K562 (cell line): ENCODE data around the gene SORCS2. TPM values are rescaled to one million over a fixed set of nuclear protein-coding genes. Genes with fewer than 3 reads are reported as not detected.

Experiments
- COPS2 ChIP-seq: fragments of 450-650 bp; conservative IDR thresholded peaks from 2 replicates; pipeline ENCODE4 v1.6.1; 2016; ENCODE audit warnings: mild to moderate bottlenecking, moderate library complexity
- YY1 ChIP-seq, 3 experiments: IDR thresholded peaks; 2 replicates each; pipeline ENCODE4 v1.6.1; 2011; ENCODE audit warnings: low read length in 2 of 3, mild to moderate bottlenecking in 2 of 3, moderate library complexity in 2 of 3, borderline replicate concordance in 1 of 3, control low read depth in 1 of 3, low read depth in 1 of 3; ENCODE audit not compliant: insufficient read depth in 3 of 3, insufficient replicate concordance in 2 of 3, control insufficient read depth in 1 of 3, insufficient read length in 1 of 3; ENCODE audit errors: extremely low read depth in 1 of 3
- ZFX ChIP-seq: sonication (generic); formaldehyde crosslinking; IDR thresholded peaks from 2 replicates; pipeline ENCODE4 v1.8.0; 2022; ENCODE audit warnings: mild to moderate bottlenecking, missing genetic modification reagents, moderate library complexity
- ZNF23 ChIP-seq: fragments of 250-450 bp; sonication (Bioruptor Pico); IDR thresholded peaks from 2 replicates; pipeline ENCODE4 v1.4.0; 2020; ENCODE audit warnings: mild to moderate bottlenecking
- ZNF354B ChIP-seq: fragments of 250-450 bp; sonication (Bioruptor Pico); IDR thresholded peaks from 2 replicates; pipeline ENCODE4 v1.4.0; 2020
- polyA plus RNA-seq, 8 experiments: library from polyadenylated mRNA; depleted of rRNA in 4 of 8; stranded (reverse) in 5 of 8; unstranded in 3 of 8; fragments of >200 nt; fragmentation: Nextera tagmentation in 2 of 8; fragmentation: Illumina TruSeq in 1 of 8; extraction: Ambion mirVana in 2 of 8; extraction: Trizol in 1 of 8; gene quantifications; 2 replicates each; pipeline versions ENCODE4 v1.2.1 to v1.2.3, GENCODE V29; 2011 to 2014; ENCODE audit warnings: inconsistent platforms in 1 of 8, missing spikeins in 1 of 8
- total RNA-seq, 7 experiments: library from RNA; depleted of rRNA in 6 of 7; stranded (reverse); fragments of >200 nt in 6 of 7; fragmentation: Illumina TruSeq in 2 of 7; extraction: Trizol in 2 of 7; gene quantifications; 2 replicates each; pipeline versions ENCODE4 v1.2.1 to v1.2.3, GENCODE V29; 2011 to 2021; ENCODE audit warnings: low replicate concordance in 1 of 7
- TF ChIP-seq, protein P1 (sequence below): fragments of 200-600 bp; sonication (generic); IDR thresholded peaks from one replicate; pipeline ENCODE4 v1.6.1; 2012; ENCODE audit warnings: mild to moderate bottlenecking, low read depth, low read length, inconsistent platforms
- TF ChIP-seq, protein P2 (sequence below): fragments of 200-400 bp; formaldehyde crosslinking; IDR thresholded peaks from 2 replicates; pipeline ENCODE4 v1.6.1; 2017; ENCODE audit warnings: mild to moderate bottlenecking, low read depth, low read length, moderate library complexity

SORCS2 gene
- total and polyA plus RNA-seq, 9 of the 15 experiments (the other 6 are each of a cell fraction or from before 2014, with no cell fraction given), result not detected

DNA sequence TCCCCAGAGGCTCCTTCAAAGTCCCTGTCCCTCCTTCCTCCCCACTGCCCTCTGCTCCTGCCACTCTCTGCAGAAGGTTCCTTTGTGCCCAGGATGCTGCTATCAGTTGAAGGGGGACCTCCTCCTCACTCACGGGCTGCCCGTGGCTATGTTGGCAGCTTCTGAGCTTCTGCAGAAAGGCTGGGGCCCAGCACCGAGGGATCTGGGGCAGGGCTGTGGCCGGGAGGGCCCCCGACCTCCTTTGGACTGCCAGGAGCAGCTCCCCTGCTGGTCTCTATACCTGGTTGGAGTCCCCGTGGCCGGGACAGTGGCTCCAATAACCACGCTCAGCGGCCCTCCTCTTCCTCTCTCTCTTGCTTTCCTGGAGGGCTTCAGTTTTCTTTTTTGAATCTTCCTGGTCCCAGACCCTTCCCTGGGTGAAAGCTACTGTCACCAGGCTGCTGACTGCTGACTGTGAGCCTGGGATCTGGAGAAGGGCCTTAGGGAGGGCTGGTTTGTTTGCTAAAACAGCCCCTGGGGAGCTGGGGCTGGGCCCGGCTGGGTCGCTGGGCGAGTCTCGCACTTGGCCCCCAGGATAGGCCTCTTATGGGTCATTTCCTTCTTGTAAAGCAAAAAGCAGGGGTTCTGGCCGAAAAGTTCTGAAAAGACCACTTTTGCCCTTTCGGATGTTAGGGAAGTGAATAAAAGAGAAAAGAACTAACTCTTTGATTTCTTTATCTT is 46.9 kb downstream of the SORCS2 start (continued):
- TF ChIP-seq, protein P1, sequence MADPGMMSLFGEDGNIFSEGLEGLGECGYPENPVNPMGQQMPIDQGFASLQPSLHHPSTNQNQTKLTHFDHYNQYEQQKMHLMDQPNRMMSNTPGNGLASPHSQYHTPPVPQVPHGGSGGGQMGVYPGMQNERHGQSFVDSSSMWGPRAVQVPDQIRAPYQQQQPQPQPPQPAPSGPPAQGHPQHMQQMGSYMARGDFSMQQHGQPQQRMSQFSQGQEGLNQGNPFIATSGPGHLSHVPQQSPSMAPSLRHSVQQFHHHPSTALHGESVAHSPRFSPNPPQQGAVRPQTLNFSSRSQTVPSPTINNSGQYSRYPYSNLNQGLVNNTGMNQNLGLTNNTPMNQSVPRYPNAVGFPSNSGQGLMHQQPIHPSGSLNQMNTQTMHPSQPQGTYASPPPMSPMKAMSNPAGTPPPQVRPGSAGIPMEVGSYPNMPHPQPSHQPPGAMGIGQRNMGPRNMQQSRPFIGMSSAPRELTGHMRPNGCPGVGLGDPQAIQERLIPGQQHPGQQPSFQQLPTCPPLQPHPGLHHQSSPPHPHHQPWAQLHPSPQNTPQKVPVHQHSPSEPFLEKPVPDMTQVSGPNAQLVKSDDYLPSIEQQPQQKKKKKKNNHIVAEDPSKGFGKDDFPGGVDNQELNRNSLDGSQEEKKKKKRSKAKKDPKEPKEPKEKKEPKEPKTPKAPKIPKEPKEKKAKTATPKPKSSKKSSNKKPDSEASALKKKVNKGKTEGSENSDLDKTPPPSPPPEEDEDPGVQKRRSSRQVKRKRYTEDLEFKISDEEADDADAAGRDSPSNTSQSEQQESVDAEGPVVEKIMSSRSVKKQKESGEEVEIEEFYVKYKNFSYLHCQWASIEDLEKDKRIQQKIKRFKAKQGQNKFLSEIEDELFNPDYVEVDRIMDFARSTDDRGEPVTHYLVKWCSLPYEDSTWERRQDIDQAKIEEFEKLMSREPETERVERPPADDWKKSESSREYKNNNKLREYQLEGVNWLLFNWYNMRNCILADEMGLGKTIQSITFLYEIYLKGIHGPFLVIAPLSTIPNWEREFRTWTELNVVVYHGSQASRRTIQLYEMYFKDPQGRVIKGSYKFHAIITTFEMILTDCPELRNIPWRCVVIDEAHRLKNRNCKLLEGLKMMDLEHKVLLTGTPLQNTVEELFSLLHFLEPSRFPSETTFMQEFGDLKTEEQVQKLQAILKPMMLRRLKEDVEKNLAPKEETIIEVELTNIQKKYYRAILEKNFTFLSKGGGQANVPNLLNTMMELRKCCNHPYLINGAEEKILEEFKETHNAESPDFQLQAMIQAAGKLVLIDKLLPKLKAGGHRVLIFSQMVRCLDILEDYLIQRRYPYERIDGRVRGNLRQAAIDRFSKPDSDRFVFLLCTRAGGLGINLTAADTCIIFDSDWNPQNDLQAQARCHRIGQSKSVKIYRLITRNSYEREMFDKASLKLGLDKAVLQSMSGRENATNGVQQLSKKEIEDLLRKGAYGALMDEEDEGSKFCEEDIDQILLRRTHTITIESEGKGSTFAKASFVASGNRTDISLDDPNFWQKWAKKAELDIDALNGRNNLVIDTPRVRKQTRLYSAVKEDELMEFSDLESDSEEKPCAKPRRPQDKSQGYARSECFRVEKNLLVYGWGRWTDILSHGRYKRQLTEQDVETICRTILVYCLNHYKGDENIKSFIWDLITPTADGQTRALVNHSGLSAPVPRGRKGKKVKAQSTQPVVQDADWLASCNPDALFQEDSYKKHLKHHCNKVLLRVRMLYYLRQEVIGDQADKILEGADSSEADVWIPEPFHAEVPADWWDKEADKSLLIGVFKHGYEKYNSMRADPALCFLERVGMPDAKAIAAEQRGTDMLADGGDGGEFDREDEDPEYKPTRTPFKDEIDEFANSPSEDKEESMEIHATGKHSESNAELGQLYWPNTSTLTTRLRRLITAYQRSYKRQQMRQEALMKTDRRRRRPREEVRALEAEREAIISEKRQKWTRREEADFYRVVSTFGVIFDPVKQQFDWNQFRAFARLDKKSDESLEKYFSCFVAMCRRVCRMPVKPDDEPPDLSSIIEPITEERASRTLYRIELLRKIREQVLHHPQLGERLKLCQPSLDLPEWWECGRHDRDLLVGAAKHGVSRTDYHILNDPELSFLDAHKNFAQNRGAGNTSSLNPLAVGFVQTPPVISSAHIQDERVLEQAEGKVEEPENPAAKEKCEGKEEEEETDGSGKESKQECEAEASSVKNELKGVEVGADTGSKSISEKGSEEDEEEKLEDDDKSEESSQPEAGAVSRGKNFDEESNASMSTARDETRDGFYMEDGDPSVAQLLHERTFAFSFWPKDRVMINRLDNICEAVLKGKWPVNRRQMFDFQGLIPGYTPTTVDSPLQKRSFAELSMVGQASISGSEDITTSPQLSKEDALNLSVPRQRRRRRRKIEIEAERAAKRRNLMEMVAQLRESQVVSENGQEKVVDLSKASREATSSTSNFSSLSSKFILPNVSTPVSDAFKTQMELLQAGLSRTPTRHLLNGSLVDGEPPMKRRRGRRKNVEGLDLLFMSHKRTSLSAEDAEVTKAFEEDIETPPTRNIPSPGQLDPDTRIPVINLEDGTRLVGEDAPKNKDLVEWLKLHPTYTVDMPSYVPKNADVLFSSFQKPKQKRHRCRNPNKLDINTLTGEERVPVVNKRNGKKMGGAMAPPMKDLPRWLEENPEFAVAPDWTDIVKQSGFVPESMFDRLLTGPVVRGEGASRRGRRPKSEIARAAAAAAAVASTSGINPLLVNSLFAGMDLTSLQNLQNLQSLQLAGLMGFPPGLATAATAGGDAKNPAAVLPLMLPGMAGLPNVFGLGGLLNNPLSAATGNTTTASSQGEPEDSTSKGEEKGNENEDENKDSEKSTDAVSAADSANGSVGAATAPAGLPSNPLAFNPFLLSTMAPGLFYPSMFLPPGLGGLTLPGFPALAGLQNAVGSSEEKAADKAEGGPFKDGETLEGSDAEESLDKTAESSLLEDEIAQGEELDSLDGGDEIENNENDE, result no peak
- TF ChIP-seq, protein P2, sequence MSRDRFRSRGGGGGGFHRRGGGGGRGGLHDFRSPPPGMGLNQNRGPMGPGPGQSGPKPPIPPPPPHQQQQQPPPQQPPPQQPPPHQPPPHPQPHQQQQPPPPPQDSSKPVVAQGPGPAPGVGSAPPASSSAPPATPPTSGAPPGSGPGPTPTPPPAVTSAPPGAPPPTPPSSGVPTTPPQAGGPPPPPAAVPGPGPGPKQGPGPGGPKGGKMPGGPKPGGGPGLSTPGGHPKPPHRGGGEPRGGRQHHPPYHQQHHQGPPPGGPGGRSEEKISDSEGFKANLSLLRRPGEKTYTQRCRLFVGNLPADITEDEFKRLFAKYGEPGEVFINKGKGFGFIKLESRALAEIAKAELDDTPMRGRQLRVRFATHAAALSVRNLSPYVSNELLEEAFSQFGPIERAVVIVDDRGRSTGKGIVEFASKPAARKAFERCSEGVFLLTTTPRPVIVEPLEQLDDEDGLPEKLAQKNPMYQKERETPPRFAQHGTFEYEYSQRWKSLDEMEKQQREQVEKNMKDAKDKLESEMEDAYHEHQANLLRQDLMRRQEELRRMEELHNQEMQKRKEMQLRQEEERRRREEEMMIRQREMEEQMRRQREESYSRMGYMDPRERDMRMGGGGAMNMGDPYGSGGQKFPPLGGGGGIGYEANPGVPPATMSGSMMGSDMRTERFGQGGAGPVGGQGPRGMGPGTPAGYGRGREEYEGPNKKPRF, result no peak
- TF ChIP-seq ZNF354B (CRISPR knock-in tag) (no peak), COPS2 (no peak), YY1 (IDR thresholded peaks at IDR 0.05; ENCODE audit: borderline replicate concordance in 1 of 3, control insufficient read depth in 1 of 3, extremely low read depth in 1 of 3, insufficient read depth in 3 of 3, insufficient read length in 1 of 3, insufficient replicate concordance in 2 of 3, low read depth in 1 of 3, low read length in 2 of 3) (no peak), ZNF23 (CRISPR knock-in tag) (no peak), ZFX (no peak)
